ENCODE measurements around the gene PGPEP1.
A peak's percentile ranks its signal among the peaks of the same experiment; 100 is the strongest.
"Not testable (repeated sequence)": the region's sequence is repeated elsewhere in the genome, so short reads cannot be mapped to it uniquely, and the experiment has no call there.

The PGPEP1 gene

GRCh38 chr19:18308051-18308947 is 32.1 kb upstream of the PGPEP1 start:
- no peak for DNase-seq

GRCh38 chr19:18308948-18309325 is 31.5 kb upstream of the PGPEP1 start:
- DNase-seq: no peak

GRCh38 chr19:18309525-18310064 is 30.8 kb upstream of the PGPEP1 start:
- no peak for DNase-seq

GRCh38 chr19:18310118-18310909 is 30.1 kb upstream of the PGPEP1 start:
- no peak for DNase-seq

- no peak for DNase-seq
These were observed 29.4 kb upstream of the PGPEP1 start for GRCh38 chr19:18310966-18311365.

GRCh38 chr19:18311502-18312091 is 28.8 kb upstream of the PGPEP1 start:
- DNase-seq: no peak

- DNase-seq: no peak
These were observed 28.3 kb upstream of the PGPEP1 start for GRCh38 chr19:18312092-18312534.

GRCh38 chr19:18313398-18313797 is 27.0 kb upstream of the PGPEP1 start:
- no peak for DNase-seq

GRCh38 chr19:18317961-18318800 is 22.2 kb upstream of the PGPEP1 start:
- DNase-seq: peak; percentile 22

- DNase-seq: peak; percentile 64
These were observed 20.7 kb upstream of the PGPEP1 start for GRCh38 chr19:18319591-18320135.

- peak; percentile 59 for DNase-seq
These were observed 19.3 kb upstream of the PGPEP1 start for GRCh38 chr19:18320865-18321733.

GRCh38 chr19:18321734-18322102 is 18.7 kb upstream of the PGPEP1 start:
- DNase-seq: peak; percentile 34

GRCh38 chr19:18322318-18322758 is 18.1 kb upstream of the PGPEP1 start:
- DNase-seq: peak; percentile 66

GRCh38 chr19:18322759-18323460 is 17.5 kb upstream of the PGPEP1 start, which contains the start of gene LSM4:
LSM4 (minus strand) TSS chr19:18323076; CDS start chr19:18323020, 56 bp downstream.
- DNase-seq: peak; percentile 98

GRCh38 chr19:18324373-18324731 is 16.0 kb upstream of the PGPEP1 start:
- DNase-seq: not testable (repeated sequence)

GRCh38 chr19:18326772-18327171 is 13.6 kb upstream of the PGPEP1 start:
- DNase-seq: no peak

- DNase-seq: peak; percentile 97
These were observed 11.9 kb upstream of the PGPEP1 start for GRCh38 chr19:18328340-18329034.

- DNase-seq: no peak
These were observed 11.4 kb upstream of the PGPEP1 start for GRCh38 chr19:18329035-18329376.

- DNase-seq: no peak
These were observed 9.5 kb upstream of the PGPEP1 start for GRCh38 chr19:18330868-18331267.

Measured in inflammatory macrophage treated with lipopolysaccharide for 4 hours (primary cell).